SK-N-SH (cell line): ENCODE data around the gene C16orf95. TPM values are rescaled to one million over a fixed set of nuclear protein-coding genes. Genes with fewer than 3 reads are reported as not detected.

Experiments used
- CTCF ChIA-PET: fragments of 300-600, 350-600 bp; formaldehyde crosslinking; extraction: SDS; loops from one replicate; lab custom pipeline; 2021; lab: Yijun Ruan, JAX
- POLR2A ChIA-PET: fragments of 350-600 bp; sonication (Branson Sonifier 250); formaldehyde crosslinking; extraction: SDS; loops from one replicate; lab custom pipeline; 2020; ENCODE audit warnings: antibody characterized with exemption, inconsistent platforms; lab: Yijun Ruan, JAX
- DNase-seq: peaks from one replicate; pipeline ENCODE4 v3.0.0; 2012
- H2AFZ ChIP-seq: fragments of 200-600 bp; sonication (generic); 2 replicates; pipeline ENCODE4 v1.8.1; 2016; ENCODE audit warnings: antibody characterized with exemption, mild to moderate bottlenecking, low read depth
- H3F3A ChIP-seq: fragments of 200-600 bp; sonication (generic); replicated peaks from 2 replicates; pipeline ENCODE3; 2016; ENCODE audit warnings: antibody characterized with exemption, mild to moderate bottlenecking; ENCODE audit not compliant: insufficient read depth
- H3K27ac ChIP-seq, 2 experiments: fragments of 200-500 bp in 1 of 2; fragments of 200-600 bp in 1 of 2; sonication (Bioruptor generic) in 1 of 2; sonication (generic), shearing (Covaris generic) in 1 of 2; 2 replicates each; pipeline versions ENCODE4 v1.5.1 to v1.6.1; 2014 to 2016; ENCODE audit warnings: low read depth in 2 of 2, inconsistent platforms in 1 of 2, low read length in 1 of 2, mild to moderate bottlenecking in 1 of 2, mixed read lengths in 1 of 2
- H3K27me3 ChIP-seq: fragments of 200-600 bp; sonication (generic), shearing (Covaris generic); 2 replicates; pipeline ENCODE4 v1.6.1; 2016; ENCODE audit warnings: mixed run types; ENCODE audit not compliant: insufficient read depth
- H3K36me3 ChIP-seq, 2 experiments: fragments of 200-500 bp in 1 of 2; fragments of 200-600 bp in 1 of 2; sonication (Bioruptor generic) in 1 of 2; sonication (generic) in 1 of 2; replicated peaks in 1 of 2; 2 replicates each; pipeline versions ENCODE3 to v1.5.1; 2014 to 2016; ENCODE audit warnings: low read length in 1 of 2, mild to moderate bottlenecking in 1 of 2; ENCODE audit not compliant: insufficient read depth in 2 of 2, control insufficient read depth in 1 of 2
- H3K4me1 ChIP-seq, 2 experiments: fragments of 200-500 bp in 1 of 2; fragments of 200-600 bp in 1 of 2; sonication (Bioruptor generic) in 1 of 2; sonication (generic), shearing (Covaris generic) in 1 of 2; 2 replicates each; pipeline versions ENCODE4 v1.5.1 to v1.6.1; 2014 to 2016; ENCODE audit warnings: low read depth in 1 of 2, low read length in 1 of 2, mixed run types in 1 of 2; ENCODE audit not compliant: insufficient read depth in 2 of 2, control insufficient read depth in 1 of 2
- H3K4me2 ChIP-seq: fragments of 200-600 bp; sonication (generic), shearing (Covaris generic); 2 replicates; pipeline ENCODE4 v1.6.1; 2017; ENCODE audit warnings: mixed run types
- H3K4me3 ChIP-seq, 2 experiments: fragments of 200-500 bp in 1 of 2; fragments of 200-600 bp in 1 of 2; sonication (Bioruptor generic) in 1 of 2; sonication (generic), shearing (Covaris generic) in 1 of 2; 2 replicates each; pipeline versions ENCODE4 v1.5.1 to v1.8.1; 2014 to 2016; ENCODE audit warnings: low read depth in 2 of 2, inconsistent platforms in 1 of 2, low read length in 1 of 2, mild to moderate bottlenecking in 1 of 2, mixed read lengths in 1 of 2, moderate library complexity in 1 of 2
- H3K79me2 ChIP-seq: fragments of 200-600 bp; sonication (generic); 2 replicates; pipeline ENCODE4 v1.8.1; 2017; ENCODE audit warnings: mild to moderate bottlenecking; ENCODE audit not compliant: insufficient read depth
- H3K9ac ChIP-seq: fragments of 200-600 bp; sonication (generic); 2 replicates; pipeline ENCODE4 v1.6.1; 2017; ENCODE audit warnings: mixed run types
- H3K9me2 ChIP-seq: fragments of 200-600 bp; sonication (generic); 2 replicates; pipeline ENCODE4 v1.6.1; 2017; ENCODE audit warnings: mixed run types
- H3K9me3 ChIP-seq: fragments of 200-600 bp; sonication (generic); 2 replicates; pipeline ENCODE4 v1.6.1; 2017; ENCODE audit warnings: mixed run types, mild to moderate bottlenecking, moderate library complexity
- H4K20me1 ChIP-seq: fragments of 200-600 bp; sonication (generic); 2 replicates; pipeline ENCODE4 v1.6.1; 2017; ENCODE audit warnings: mild to moderate bottlenecking, mixed run types; ENCODE audit not compliant: insufficient read depth
- CHD2 ChIP-seq: fragments of 150-350 bp; IDR thresholded peaks from 2 replicates; pipeline ENCODE4 v1.6.1; 2018; ENCODE audit warnings: low read length; ENCODE audit not compliant: partially characterized antibody
- ELF1 ChIP-seq: IDR thresholded peaks from 2 replicates; pipeline ENCODE4 v1.4.0; 2012
- EP300 ChIP-seq, 2 experiments: IDR thresholded peaks; 2 replicates each; pipeline versions ENCODE4 v1.4.0 to v1.6.1; 2012; ENCODE audit warnings: borderline replicate concordance in 1 of 2, low read depth in 1 of 2, low read length in 1 of 2
- EZH2phosphoT487 ChIP-seq: fragments of 200-600 bp; sonication (generic); IDR thresholded peaks from 2 replicates; pipeline ENCODE4 v1.6.1; 2017; ENCODE audit warnings: low read depth, mixed run types, mild to moderate bottlenecking, antibody characterized with exemption, moderate library complexity, borderline replicate concordance
- FOSL2 ChIP-seq: IDR thresholded peaks from 2 replicates; pipeline ENCODE4 v1.4.0; 2012; ENCODE audit warnings: low read depth, mild to moderate bottlenecking, moderate library complexity, borderline replicate concordance
- GABPA ChIP-seq: IDR thresholded peaks from 2 replicates; pipeline ENCODE4 v1.4.0; 2012; ENCODE audit warnings: low read depth, mild to moderate bottlenecking
- GATA2 ChIP-seq: sonication (generic); formaldehyde crosslinking; IDR thresholded peaks from 2 replicates; pipeline ENCODE4 v1.5.0; 2020; ENCODE audit warnings: mild to moderate bottlenecking, missing genetic modification reagents
- NRF1 ChIP-seq: IDR thresholded peaks from 2 replicates; pipeline ENCODE4 v1.6.1; 2012; ENCODE audit warnings: low read depth, mild to moderate bottlenecking, low read length
- POLR2AphosphoS5 ChIP-seq: IDR thresholded peaks from 2 replicates; pipeline ENCODE4 v1.6.1; 2012; ENCODE audit warnings: low read depth, low read length
- SIN3A ChIP-seq: IDR thresholded peaks from 2 replicates; pipeline ENCODE4 v1.6.1; 2012; ENCODE audit warnings: low read depth, mild to moderate bottlenecking, low read length, moderate library complexity, borderline replicate concordance
- SMC3 ChIP-seq: IDR thresholded peaks from 2 replicates; pipeline ENCODE4 v1.6.1; 2012; ENCODE audit warnings: low read depth, low read length, improper control_type of control experiment
- TAF1 ChIP-seq: IDR thresholded peaks from 2 replicates; pipeline ENCODE4 v1.6.1; 2012; ENCODE audit warnings: low read depth, mild to moderate bottlenecking, low read length, moderate library complexity, borderline replicate concordance
- TCF12 ChIP-seq: IDR thresholded peaks from 2 replicates; pipeline ENCODE4 v1.4.0; 2012
- WGBS: methylation state at CpG from one replicate; pipeline ENCODE4 v1.1.6; 2017; ENCODE audit warnings: low lambda C conversion rate; 5-methylcytosine and 5-hydroxymethylcytosine counted together
- polyA plus RNA-seq, 3 experiments: library from polyadenylated mRNA; depleted of rRNA; stranded (reverse); fragments of >200 nt; gene quantifications; 2 replicates each; pipeline ENCODE4 v1.2.3, GENCODE V29; 2012
- TF ChIP-seq, protein P1 (sequence below): IDR thresholded peaks from 2 replicates; pipeline ENCODE4 v1.4.0; 2012; ENCODE audit warnings: low read depth, borderline replicate concordance
- TF ChIP-seq, protein P2 (sequence below): IDR thresholded peaks from 2 replicates; pipeline ENCODE4 v1.4.0; 2012; ENCODE audit warnings: low read depth
- TF ChIP-seq, protein P3 (sequence below): IDR thresholded peaks from 2 replicates; pipeline ENCODE4 v1.6.1; 2012; ENCODE audit warnings: mild to moderate bottlenecking, low read depth, low read length, moderate library complexity
- TF ChIP-seq, protein P4 (sequence below): IDR thresholded peaks from 2 replicates; pipeline ENCODE4 v1.4.0; 2012; ENCODE audit warnings: low read depth, borderline replicate concordance
- TF ChIP-seq, protein P5 (sequence below): fragments of 150-350 bp; IDR thresholded peaks from 2 replicates; pipeline ENCODE4 v1.6.1; 2016; ENCODE audit warnings: mild to moderate bottlenecking, low read depth, low read length

Gene C16orf95
- polyA plus RNA-seq, 1 of the 3 experiments (the other 2 are of a cell fraction), result 5.0 TPM

DNA sequence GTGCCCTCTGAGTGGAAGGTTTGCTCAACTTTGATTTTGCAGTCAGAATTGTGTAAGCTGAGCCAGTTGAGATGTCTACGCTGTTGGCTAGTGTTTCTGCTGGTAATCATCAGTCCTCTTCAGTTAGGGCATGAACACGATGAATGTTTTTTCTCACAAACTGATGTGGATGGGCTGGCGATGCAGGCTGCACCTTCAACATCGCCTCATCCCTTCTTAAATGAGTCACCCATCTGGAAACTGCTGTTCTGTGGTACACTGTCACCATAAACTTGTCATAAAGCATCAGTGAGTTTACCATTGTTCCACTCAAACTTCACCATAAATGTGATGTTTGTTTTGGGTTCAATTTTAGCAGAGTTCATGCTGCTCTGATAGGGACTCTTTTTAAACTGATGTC is 8.4 kb downstream of the C16orf95 start (continued):
- TF ChIP-seq, protein P1, sequence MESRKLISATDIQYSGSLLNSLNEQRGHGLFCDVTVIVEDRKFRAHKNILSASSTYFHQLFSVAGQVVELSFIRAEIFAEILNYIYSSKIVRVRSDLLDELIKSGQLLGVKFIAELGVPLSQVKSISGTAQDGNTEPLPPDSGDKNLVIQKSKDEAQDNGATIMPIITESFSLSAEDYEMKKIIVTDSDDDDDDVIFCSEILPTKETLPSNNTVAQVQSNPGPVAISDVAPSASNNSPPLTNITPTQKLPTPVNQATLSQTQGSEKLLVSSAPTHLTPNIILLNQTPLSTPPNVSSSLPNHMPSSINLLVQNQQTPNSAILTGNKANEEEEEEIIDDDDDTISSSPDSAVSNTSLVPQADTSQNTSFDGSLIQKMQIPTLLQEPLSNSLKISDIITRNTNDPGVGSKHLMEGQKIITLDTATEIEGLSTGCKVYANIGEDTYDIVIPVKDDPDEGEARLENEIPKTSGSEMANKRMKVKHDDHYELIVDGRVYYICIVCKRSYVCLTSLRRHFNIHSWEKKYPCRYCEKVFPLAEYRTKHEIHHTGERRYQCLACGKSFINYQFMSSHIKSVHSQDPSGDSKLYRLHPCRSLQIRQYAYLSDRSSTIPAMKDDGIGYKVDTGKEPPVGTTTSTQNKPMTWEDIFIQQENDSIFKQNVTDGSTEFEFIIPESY, result no peak
- TF ChIP-seq EP300 (IDR thresholded peaks at IDR 0.05; ENCODE audit: borderline replicate concordance in 1 of 2, low read depth in 1 of 2, low read length in 1 of 2) (no peak), POLR2AphosphoS5 (no peak), FOSL2 (no peak), EZH2phosphoT487 (no peak), SIN3A (no peak)
- TF ChIP-seq, protein P2, sequence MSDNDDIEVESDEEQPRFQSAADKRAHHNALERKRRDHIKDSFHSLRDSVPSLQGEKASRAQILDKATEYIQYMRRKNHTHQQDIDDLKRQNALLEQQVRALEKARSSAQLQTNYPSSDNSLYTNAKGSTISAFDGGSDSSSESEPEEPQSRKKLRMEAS, result no peak

DNA sequence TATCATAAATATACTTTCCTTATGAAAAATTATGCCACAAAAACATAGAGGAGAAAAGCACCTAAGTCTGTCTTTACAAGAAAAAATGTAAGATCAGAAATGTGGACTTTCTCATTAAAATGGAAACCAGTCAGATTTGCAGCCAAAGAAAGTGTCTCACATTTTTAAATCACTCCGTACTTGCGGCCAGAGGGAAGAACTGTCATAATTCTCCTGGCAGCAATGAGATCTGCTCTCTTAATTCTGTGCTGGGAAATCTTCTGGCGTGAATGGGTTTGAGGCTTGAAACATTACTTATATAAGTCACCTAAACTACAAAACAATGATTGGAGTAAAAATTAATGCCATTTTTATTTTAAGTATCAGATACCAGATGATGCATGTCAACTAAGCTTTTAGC is 10.7 kb downstream of the C16orf95 start:
- Histone ChIP-seq H3K27ac (no peak overlapping the region), H3K4me2 (no peak overlapping the region)
- CTCF ChIA-PET, result no interaction called here

More for the DNA sequence above, 10.7 kb downstream of the C16orf95 start:
- Histone ChIP-seq H2AFZ (no peak overlapping the region), H3K4me3 (no peak overlapping the region), H3K4me1 (no peaks in the 10 kb centered on the region; a peak in 1 of 4 replicates), H3K9me2 (no peaks in the 10 kb centered on the region), H4K20me1 (no peaks in the 10 kb centered on the region)
- POLR2A ChIA-PET, result no interaction called here
- TF ChIP-seq GABPA, result no peak
- TF ChIP-seq, protein P2, result no peak
- TF ChIP-seq GATA2 (CRISPR knock-in tag), result no peak
- TF ChIP-seq TCF12, result no peak
- TF ChIP-seq, protein P3, sequence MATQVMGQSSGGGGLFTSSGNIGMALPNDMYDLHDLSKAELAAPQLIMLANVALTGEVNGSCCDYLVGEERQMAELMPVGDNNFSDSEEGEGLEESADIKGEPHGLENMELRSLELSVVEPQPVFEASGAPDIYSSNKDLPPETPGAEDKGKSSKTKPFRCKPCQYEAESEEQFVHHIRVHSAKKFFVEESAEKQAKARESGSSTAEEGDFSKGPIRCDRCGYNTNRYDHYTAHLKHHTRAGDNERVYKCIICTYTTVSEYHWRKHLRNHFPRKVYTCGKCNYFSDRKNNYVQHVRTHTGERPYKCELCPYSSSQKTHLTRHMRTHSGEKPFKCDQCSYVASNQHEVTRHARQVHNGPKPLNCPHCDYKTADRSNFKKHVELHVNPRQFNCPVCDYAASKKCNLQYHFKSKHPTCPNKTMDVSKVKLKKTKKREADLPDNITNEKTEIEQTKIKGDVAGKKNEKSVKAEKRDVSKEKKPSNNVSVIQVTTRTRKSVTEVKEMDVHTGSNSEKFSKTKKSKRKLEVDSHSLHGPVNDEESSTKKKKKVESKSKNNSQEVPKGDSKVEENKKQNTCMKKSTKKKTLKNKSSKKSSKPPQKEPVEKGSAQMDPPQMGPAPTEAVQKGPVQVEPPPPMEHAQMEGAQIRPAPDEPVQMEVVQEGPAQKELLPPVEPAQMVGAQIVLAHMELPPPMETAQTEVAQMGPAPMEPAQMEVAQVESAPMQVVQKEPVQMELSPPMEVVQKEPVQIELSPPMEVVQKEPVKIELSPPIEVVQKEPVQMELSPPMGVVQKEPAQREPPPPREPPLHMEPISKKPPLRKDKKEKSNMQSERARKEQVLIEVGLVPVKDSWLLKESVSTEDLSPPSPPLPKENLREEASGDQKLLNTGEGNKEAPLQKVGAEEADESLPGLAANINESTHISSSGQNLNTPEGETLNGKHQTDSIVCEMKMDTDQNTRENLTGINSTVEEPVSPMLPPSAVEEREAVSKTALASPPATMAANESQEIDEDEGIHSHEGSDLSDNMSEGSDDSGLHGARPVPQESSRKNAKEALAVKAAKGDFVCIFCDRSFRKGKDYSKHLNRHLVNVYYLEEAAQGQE, result no peak
- TF ChIP-seq, protein P4, sequence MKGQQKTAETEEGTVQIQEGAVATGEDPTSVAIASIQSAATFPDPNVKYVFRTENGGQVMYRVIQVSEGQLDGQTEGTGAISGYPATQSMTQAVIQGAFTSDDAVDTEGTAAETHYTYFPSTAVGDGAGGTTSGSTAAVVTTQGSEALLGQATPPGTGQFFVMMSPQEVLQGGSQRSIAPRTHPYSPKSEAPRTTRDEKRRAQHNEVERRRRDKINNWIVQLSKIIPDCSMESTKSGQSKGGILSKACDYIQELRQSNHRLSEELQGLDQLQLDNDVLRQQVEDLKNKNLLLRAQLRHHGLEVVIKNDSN, result no peak
- TF ChIP-seq TAF1, result no peak
- no peak for TF ChIP-seq CHD2
- TF ChIP-seq NRF1, result no peak
- no peak for TF ChIP-seq SMC3
- TF ChIP-seq, protein P5, sequence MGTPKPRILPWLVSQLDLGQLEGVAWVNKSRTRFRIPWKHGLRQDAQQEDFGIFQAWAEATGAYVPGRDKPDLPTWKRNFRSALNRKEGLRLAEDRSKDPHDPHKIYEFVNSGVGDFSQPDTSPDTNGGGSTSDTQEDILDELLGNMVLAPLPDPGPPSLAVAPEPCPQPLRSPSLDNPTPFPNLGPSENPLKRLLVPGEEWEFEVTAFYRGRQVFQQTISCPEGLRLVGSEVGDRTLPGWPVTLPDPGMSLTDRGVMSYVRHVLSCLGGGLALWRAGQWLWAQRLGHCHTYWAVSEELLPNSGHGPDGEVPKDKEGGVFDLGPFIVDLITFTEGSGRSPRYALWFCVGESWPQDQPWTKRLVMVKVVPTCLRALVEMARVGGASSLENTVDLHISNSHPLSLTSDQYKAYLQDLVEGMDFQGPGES, result no peak
- TF ChIP-seq EZH2phosphoT487, result no peak
- TF ChIP-seq ELF1, result no peak
- TF ChIP-seq, all 33 proteins: peak for 0
- H3K27me3 ChIP-seq, result no peaks in the 10 kb centered on the region
- no peak overlapping the region for H3K9ac ChIP-seq
- H3K36me3 ChIP-seq, result no peaks in the 10 kb centered on the region
- no peaks in the 10 kb centered on the region for H3K79me2 ChIP-seq
- 88% methylated on average over 3 of the region's 3 CpGs for WGBS
- DNase-seq, result no peak
- H3K9me3 ChIP-seq, result no peaks in the 10 kb centered on the region
- H3F3A ChIP-seq, result no peaks in the 10 kb centered on the region
